Measurements from ENCODE around the gene HUS1B.

The HUS1B gene

DNA sequence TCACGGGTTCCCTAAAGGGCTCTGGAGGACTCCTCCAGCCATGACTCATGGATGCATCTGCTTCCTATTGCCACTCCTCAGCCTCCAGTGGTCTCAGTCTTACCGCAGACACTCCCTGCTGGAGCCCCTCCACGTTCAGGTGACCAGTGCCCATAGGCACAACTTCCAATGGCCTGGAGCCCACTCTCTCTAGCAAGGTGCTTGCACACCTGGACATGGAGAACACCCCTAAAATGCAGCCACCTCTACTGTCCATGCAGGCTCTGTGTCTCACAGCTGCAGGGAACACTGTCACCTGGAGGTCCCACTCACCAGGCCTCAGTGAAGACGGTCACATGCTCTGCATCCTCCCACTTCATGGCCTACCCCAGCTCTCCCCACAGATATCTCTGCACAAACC lies 36.0 kb downstream of the HUS1B start:
- no peak for DNase-seq

DNA sequence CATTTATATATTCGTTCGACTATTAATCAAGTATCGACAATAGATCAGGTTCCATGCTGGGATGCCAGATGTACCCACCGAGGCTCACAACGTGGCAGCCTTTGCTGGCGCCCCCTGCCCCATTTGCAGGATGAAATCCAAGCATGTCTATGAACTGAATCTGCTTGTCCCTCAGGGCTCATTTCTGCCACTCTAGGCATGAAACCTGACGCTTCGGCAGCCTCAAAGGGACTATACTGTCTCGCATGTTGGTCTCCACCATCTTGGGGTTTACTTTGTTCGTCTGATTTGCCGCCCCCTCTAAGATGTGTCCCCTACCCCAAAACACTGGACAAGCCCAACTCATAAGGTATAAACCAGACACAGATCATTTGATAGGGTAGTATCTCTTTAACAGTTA lies 36.7 kb downstream of the HUS1B start:
- no peak for DNase-seq

DNA sequence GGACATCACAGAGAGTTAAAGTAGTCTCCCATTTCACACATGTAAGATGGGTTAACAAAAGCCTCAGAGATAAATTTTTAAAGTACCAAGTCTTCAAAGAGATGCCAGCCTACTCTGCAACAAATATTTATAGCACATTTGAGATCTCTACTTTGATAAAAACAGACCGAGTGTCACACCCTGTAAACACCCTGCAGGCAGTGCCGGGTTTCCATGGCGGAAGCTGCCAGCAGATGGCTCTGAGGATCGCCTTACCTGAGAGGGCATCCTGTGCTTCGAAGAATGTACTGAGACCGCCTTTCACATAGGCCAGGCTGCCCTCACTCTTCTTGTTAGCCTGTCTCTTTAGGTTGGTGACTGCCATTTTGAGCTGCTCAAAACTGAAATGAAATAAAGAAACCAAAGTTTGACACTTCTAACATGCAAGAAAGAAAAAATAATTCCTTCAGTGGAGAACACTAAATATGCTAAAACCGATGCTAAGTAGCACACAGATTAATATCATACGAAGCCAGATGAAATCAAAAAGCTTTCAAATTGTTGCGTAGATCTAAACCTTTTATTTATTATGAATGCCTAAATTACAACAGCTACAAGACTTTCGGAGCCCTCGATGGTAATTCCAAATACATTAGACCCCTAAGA lies 39.3 kb downstream of the HUS1B start:
- DNase-seq: no peak

DNA sequence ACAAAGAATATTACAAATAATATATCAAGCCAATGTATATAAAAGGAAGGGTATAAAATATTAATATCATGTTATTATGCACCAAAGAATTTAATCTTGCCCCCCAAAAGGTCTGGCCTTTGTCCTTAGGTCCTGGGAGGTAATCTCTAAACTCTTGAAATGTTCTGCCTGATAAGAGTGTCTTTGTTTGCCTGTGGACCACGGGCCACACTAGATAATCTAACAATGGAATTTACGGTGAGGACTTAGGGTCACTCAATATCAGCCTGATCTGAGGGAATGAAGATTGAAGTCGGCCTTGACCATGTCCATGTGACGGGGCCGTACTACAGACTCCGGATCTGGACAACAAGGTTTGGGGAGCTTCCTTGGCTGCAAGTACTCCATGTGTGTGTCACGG lies 42.9 kb downstream of the HUS1B start:
- DNase-seq: no peak

DNA sequence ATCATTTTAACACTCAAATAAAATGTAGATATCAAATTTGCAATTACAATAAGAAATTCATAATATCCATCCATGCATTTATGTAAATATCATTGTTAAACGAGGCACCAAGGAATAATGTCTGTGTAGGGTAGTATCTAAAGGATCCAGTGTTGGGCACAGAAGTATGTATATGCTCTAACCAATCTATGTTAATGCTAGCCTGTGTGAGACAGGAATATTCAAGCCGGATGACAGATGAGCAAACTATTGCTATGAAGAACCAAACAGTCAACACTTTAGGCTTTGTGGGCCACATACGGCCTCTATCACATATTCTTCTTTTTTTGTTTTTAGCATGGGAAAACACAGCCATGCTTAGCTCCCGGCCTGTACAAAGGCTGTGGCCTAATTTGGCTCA lies 45.0 kb downstream of the HUS1B start:
- no peak for DNase-seq

DNA sequence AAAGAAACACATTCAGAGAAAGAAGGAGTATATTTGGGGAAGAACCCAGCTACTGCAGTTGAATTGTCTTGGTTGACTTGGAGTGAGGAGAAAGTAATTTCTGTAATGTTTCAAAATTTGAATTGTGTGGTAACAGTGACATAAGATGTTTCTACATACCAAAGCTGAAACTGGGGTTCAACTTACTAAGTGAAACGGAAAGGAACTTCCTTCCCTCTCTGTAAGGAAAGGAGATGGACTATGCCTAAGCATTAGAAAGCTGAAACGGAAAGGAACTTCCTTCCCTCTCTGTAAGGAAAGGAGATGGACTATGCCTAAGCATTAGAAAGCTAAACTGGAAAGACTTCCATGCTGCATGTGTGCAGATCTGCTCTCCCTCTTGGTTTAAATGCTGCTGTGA lies 46.0 kb downstream of the HUS1B start:
- no peak for DNase-seq

DNA sequence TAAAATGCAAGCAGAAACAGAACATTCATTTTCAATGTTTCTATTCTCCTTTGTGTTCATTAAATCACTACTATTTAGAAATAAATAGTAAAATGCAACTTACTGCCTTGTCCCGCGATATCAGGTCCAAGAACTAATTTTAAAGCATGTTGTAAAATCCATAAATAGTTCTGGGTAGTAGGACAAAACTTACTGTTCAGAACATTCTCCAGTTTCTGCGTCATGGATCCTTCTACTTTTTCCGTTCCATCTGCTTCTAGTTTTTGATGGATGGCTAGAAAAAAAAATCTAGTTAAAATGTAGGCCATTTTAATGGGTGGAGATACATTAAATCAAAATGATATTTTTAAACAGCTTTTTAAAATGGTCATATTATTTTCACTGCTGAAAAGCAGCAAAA lies 47.0 kb downstream of the HUS1B start:
- DNase-seq: no peak

DNA sequence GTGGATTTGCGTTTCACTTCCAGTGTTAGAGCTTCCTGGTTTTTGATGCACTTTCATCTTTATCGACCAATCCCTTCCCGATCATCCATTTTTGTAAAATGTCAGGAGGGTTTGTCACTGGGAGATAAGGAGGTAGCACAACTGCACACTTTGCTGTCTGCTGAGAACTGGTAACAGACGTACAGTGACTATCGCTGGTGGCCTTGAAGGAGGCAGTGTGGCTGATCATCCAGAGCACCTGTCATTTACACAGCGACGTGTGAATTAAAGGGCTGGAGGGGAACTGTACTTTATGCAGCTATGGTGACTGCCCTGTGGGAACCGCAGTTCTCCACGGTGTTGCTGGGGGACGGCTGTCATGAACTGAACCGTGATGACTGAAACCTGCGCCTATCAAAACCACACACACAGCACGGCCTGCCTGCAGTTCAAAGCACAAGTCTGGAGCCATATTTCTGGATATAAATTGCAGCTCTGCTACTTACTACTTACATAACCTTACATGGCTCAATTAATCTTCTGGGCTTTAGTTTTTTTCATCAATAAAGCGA lies 50.0 kb downstream of the HUS1B start:
- no peak for DNase-seq

All from NCI-H1930 (cell line).